Ectodermal cell (in vitro differentiated cells): ENCODE results near the gene ERCC6L. TPM values are rescaled to one million over a fixed set of nuclear protein-coding genes. Genes with fewer than 3 reads are reported as not detected.

Experiments
- H3K27ac ChIP-seq: 2 replicates; pipeline ENCODE4 v1.7.0; 2013; ENCODE audit warnings: mild to moderate bottlenecking, low read depth, low read length; ENCODE audit not compliant: insufficient read depth, poor library complexity, severe bottlenecking
- H3K27me3 ChIP-seq: 2 replicates; pipeline ENCODE4 v1.7.0; 2013; ENCODE audit warnings: mild to moderate bottlenecking, low read length; ENCODE audit not compliant: insufficient read depth, control insufficient read depth, poor library complexity, severe bottlenecking
- H3K36me3 ChIP-seq: one replicate; pipeline ENCODE4 v1.7.0; 2013; ENCODE audit warnings: low read length; ENCODE audit not compliant: control insufficient read depth, insufficient read depth
- H3K4me1 ChIP-seq: one replicate; pipeline ENCODE4 v1.7.0; 2013; ENCODE audit warnings: low read length; ENCODE audit not compliant: control insufficient read depth, insufficient read depth
- H3K4me3 ChIP-seq: 2 replicates; pipeline ENCODE4 v1.7.0; 2013; ENCODE audit warnings: low read depth, low read length, control low read depth; ENCODE audit not compliant: insufficient read depth
- H3K9me3 ChIP-seq: 2 replicates; pipeline ENCODE4 v1.7.0; 2013; ENCODE audit warnings: mild to moderate bottlenecking, low read length, moderate library complexity; ENCODE audit not compliant: control insufficient read depth
- WGBS, 2 experiments: methylation state at CpG; one replicate each; pipeline ENCODE4 v1.1.7; 2013; ENCODE audit warnings: missing lambda C conversion rate in 2 of 2; 5-methylcytosine and 5-hydroxymethylcytosine counted together
- polyA plus RNA-seq, 4 experiments: library from polyadenylated mRNA; stranded (reverse); fragments of 50-300 nt; gene quantifications; one replicate each; pipeline ENCODE4 v1.2.3, GENCODE V29; 2013

ERCC6L gene
- polyA plus RNA-seq (2013, experiment 1 of 4), result 16.4 TPM
- 18.2 TPM for polyA plus RNA-seq (2013, experiment 2 of 4)
- polyA plus RNA-seq (2013, experiment 3 of 4), result 16.0 TPM
- polyA plus RNA-seq (2013, experiment 4 of 4), result 13.2 TPM

- Histone ChIP-seq H3K27ac (peak within 1 kb of the TSS; percentile 44), H3K4me1 (no peaks in the 10 kb centered on the region), H3K27me3 (no peaks in the 10 kb centered on the region), H3K4me3 (peak within 1 kb of the TSS; percentile 61), H3K9me3 (no peaks in the 10 kb centered on the region), H3K36me3 (no peaks in the 10 kb centered on the region)
- 3% methylated on average over 59 of the region's 59 CpGs for WGBS, 2 experiments
These were observed at the start of gene ERCC6L for GRCh38 chrX:72238721-72239475. ERCC6L (minus strand) TSS chrX:72239027; CDS start chrX:72238911, 116 bp downstream.

DNA sequence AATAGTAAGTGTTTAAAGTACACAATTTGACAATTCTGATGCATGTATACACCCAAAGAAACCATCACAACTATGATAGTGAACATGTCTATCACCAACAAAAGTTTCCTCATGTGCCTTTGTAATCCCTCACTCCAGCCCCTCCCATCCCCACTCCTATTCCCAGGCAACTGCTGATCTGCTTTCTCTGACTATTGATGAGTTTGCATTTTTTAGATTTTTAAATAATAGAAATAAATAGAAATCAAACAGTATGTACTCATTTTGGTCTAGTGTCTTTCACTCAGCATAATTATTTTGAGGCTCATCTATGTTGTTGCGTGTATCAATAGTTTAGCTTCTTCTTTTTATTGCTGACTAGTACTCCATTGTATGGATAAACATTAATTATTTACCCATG, 43.5 kb upstream of the ERCC6L start:
- H3K4me1 ChIP-seq, result no peaks in the 10 kb centered on the region
- no peaks in the 10 kb centered on the region for H3K9me3 ChIP-seq
- H3K4me3 ChIP-seq, result no peak overlapping the region
- no peaks in the 10 kb centered on the region for H3K27me3 ChIP-seq
- WGBS, 2 experiments, result 100% methylated on average over 1 of the region's 1 CpG; no CpG with 5 or more reads in 1 of the 2 experiments
- H3K27ac ChIP-seq, result no peak overlapping the region
- H3K36me3 ChIP-seq, result no peaks in the 10 kb centered on the region

DNA sequence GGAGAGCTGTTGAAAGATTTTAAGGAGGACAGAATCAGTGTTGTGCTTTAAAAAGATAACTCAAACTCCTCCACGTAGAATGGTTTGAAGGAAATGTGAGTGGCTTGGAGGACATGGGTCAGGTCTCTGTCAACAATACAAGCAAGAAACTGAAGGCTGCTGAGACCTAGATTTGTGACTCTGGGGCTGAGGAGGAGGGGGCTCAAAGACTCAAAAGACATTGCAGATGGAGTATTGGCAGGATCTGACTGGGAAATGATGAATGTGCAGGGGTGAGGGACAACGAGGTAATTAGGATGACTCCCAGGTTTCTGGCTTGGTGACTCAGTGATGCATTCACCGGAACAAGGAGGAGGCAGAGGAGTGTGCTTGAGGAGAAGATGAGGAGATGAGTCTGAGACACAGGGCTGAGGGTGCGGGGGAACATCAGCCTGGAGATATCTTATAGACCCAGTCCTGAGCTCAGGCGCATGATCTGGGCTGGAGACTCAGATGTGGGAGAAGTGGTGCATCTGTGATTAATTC, 41.6 kb upstream of the ERCC6L start:
- Histone ChIP-seq H3K4me3 (no peak overlapping the region), H3K27ac (no peak overlapping the region), H3K4me1 (no peaks in the 10 kb centered on the region), H3K9me3 (no peaks in the 10 kb centered on the region), H3K36me3 (peaks cover under 1% of the 10 kb centered on the region), H3K27me3 (no peaks in the 10 kb centered on the region)
- 83 to 85% methylated on average over 5 of the region's 5 CpGs for WGBS, 2 experiments

- Histone ChIP-seq H3K4me3 (peak overlapping the region; percentile 79), H3K36me3 (peaks cover 21% of the 10 kb centered on the region), H3K27ac (peak overlapping the region; percentile 82), H3K9me3 (no peaks in the 10 kb centered on the region), H3K27me3 (no peaks in the 10 kb centered on the region), H3K4me1 (no peaks in the 10 kb centered on the region)
- 0% methylated on average over 18 of the region's 18 CpGs for WGBS, 2 experiments
These were observed 37.7 kb upstream of the ERCC6L start for GRCh38 chrX:72276478-72276953.

DNA sequence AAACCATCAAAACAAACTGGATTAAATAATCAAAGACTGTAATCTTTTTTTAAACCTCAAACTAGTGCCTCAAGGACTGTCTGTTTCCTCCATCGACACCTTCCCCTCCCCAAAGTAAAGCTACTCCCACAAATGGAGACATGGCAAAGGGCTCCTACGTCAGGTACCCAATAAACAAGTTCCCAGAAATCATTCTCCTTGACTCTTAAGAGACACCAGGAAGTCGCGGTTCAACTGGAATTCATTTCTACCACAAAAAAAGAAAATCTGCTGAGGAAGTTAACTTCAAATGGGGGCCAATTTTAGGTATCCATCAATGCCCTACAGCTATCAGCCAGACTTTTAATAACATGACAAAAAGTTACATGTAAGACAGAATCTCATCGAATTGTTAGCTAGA, 35.7 kb upstream of the ERCC6L start:
- Histone ChIP-seq H3K4me3 (no peak overlapping the region), H3K9me3 (no peaks in the 10 kb centered on the region), H3K4me1 (no peaks in the 10 kb centered on the region), H3K36me3 (peaks cover 21% of the 10 kb centered on the region), H3K27ac (no peak overlapping the region), H3K27me3 (no peaks in the 10 kb centered on the region)
- WGBS, 2 experiments, result 85 to 95% methylated on average over 5 of the region's 5 CpGs

DNA sequence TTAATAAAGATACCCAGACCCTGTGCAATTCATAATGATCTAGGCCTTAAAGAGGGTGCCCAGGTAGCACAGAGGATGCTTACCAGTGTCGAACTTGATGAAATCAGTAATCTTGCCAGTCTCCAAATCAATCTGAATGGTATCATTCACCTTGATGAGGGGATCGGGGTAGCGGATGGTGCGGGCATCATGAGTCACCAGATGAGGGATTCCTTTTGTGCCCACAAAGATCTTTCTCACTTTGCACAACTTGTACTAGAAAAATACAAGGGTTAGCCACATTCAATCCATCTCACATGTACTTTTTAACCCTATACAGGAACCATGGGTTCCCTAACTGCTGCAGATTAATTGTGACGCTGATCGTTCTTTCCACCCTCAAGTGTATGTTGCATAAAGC, 34.9 kb upstream of the ERCC6L start:
- WGBS, 2 experiments, result 95 to 98% methylated on average over 6 of the region's 6 CpGs
- Histone ChIP-seq H3K36me3 (peaks cover 21% of the 10 kb centered on the region), H3K9me3 (no peaks in the 10 kb centered on the region), H3K27me3 (no peaks in the 10 kb centered on the region), H3K27ac (no peak overlapping the region), H3K4me1 (no peaks in the 10 kb centered on the region), H3K4me3 (no peak overlapping the region)

DNA sequence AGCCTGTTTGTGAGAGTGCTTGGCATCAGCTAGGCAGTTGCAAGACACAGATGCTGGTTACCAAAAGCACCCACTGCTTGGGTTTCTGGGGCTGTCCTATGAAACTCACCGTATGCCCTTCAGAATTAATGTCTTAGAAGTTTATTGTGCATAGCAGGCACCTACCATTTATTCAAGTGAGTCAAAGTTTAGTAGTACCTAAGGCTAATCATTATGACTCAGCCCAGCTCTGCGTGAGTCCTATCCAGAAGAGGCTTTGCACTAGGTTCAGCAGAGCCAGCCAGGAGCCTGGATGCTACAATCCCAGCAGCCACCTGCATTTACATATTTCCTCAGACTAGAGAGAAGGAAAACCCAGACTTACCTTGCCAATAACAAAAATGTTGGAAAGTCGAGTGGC, 34.0 kb upstream of the ERCC6L start:
- H3K27me3 ChIP-seq, result no peaks in the 10 kb centered on the region
- H3K4me3 ChIP-seq, result no peak overlapping the region
- H3K36me3 ChIP-seq, result peaks cover 21% of the 10 kb centered on the region
- no peaks in the 10 kb centered on the region for H3K4me1 ChIP-seq
- no peaks in the 10 kb centered on the region for H3K9me3 ChIP-seq
- WGBS, 2 experiments, result 92 to 99% methylated on average over 3 of the region's 3 CpGs
- no peak overlapping the region for H3K27ac ChIP-seq

- WGBS, 2 experiments, result 89 to 98% methylated on average over 3 of the region's 3 CpGs
- H3K4me1 ChIP-seq, result no peaks in the 10 kb centered on the region
- peaks cover 21% of the 10 kb centered on the region for H3K36me3 ChIP-seq
These were observed 33.0 kb upstream of the ERCC6L start for GRCh38 chrX:72271812-72272211.

GRCh38 chrX:72271091-72271788, 32.4 kb upstream of the ERCC6L start:
- H3K27ac ChIP-seq, result no peak overlapping the region
- WGBS, 2 experiments, result 96 to 98% methylated on average over 3 of the region's 3 CpGs
- H3K4me3 ChIP-seq, result no peak overlapping the region
- H3K9me3 ChIP-seq, result no peaks in the 10 kb centered on the region
- no peaks in the 10 kb centered on the region for H3K27me3 ChIP-seq
- H3K36me3 ChIP-seq, result peaks cover 21% of the 10 kb centered on the region
- no peaks in the 10 kb centered on the region for H3K4me1 ChIP-seq

More at GRCh38 chrX:72271812-72272211, 33.0 kb upstream of the ERCC6L start:
- Histone ChIP-seq H3K27ac (no peak overlapping the region), H3K27me3 (no peaks in the 10 kb centered on the region), H3K9me3 (no peaks in the 10 kb centered on the region), H3K4me3 (no peak overlapping the region)

DNA sequence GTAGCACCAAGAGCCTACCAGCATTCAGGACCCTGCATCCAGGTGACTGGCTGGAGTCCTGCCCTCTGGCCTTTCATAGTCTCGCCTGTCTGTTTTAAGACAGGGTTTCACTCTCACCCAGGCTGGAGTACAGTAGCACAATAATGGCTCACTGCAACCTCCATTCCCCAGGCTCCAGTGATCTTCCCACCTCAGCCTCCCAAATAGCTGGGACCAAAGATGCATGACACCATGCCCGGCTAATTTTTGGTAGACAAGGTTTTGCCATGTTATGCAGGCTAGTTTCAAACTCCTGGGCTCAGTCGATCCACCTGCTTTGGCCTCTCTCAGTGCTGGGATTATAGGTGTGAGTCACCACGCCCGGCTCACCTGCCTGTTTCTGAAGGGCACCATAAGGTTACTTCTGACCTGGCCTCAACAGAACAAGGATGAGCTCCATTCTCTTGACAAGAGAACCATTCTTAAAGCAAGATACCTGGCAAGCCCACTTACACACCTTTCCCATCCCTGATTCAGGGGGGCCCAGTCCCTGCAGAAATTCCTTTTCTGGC, 31.6 kb upstream of the ERCC6L start:
- WGBS, 2 experiments, result 93 to 96% methylated on average over 5 of the region's 5 CpGs
- peaks cover 20% of the 10 kb centered on the region for H3K36me3 ChIP-seq

More for the DNA sequence above, 31.6 kb upstream of the ERCC6L start:
- H3K4me3 ChIP-seq, result no peak overlapping the region
- H3K4me1 ChIP-seq, result no peaks in the 10 kb centered on the region
- no peaks in the 10 kb centered on the region for H3K27me3 ChIP-seq
- H3K27ac ChIP-seq, result no peak overlapping the region
- H3K9me3 ChIP-seq, result no peaks in the 10 kb centered on the region
